ENCODE data around the gene SUSD2.
A peak's percentile ranks its signal among the peaks of the same experiment; 100 is the strongest.

Gene SUSD2

DNA sequence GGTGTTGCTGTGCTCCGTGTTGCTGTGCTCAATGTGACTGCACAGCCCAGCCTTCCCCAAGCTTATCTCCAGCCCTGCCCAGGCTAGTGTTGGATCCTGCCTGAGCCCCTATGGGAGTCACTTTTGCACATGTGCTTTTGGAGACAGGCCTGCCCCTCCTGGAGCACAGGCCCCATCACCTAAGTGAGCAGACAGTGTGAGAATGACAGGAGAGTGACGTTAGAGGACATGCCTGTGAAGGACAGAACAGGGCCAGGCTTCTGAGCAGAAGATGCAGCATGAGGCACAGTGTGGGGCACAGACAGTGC is 36.6 kb upstream of the SUSD2 start:
- POLR2A ChIA-PET = no interaction called here
- TF ChIP-seq, protein P1, sequence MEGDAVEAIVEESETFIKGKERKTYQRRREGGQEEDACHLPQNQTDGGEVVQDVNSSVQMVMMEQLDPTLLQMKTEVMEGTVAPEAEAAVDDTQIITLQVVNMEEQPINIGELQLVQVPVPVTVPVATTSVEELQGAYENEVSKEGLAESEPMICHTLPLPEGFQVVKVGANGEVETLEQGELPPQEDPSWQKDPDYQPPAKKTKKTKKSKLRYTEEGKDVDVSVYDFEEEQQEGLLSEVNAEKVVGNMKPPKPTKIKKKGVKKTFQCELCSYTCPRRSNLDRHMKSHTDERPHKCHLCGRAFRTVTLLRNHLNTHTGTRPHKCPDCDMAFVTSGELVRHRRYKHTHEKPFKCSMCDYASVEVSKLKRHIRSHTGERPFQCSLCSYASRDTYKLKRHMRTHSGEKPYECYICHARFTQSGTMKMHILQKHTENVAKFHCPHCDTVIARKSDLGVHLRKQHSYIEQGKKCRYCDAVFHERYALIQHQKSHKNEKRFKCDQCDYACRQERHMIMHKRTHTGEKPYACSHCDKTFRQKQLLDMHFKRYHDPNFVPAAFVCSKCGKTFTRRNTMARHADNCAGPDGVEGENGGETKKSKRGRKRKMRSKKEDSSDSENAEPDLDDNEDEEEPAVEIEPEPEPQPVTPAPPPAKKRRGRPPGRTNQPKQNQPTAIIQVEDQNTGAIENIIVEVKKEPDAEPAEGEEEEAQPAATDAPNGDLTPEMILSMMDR (IDR thresholded peaks at IDR 0.05; ENCODE audit: control extremely low read depth, extremely low read depth, low read depth, missing control alignments) = no peak
- DNase-seq (ENCODE audit: extremely low spot score) = no peak
- CTCF ChIA-PET = interaction anchor here (1.6 to 8.4 kb wide), 2 partner anchors 9 to 11 kb away, joined by 4 to 74 read pairs; no protein-coding TSS in a partner anchor

DNA sequence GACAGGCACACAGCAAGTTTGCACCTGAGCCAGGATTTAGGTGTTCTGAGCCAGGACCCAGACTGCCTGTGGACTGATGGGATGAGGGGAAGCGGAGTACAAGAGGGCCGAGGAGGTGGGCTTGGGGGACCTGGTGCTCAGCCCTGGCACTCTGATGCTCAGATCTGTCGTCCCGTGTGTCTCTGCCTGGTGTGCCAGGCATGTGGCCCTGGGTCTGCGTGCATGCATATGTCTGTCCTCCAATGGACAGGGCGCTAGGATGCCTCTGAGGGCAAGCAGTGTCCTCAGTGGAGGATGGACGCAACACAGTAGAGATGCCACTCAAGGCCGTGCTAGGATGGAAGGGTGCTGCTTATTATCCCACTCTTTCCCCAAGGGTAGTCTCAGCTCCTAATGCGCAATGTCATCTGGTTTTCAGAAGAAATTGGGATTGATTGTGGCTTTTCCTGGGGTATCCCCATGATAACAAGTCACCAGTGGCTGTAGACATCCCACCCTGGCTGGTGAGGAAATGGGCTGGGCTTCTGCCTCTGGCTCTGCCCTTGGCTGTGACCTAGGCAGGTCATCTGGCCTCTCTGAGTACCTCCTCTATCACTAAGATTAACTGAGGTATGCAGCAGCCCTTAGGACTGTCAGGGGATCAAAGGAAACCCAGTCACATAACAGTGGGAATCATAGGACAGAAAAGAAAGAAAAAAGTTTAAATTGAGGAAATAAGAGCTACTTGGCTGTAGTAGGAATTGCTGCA is 35.7 kb upstream of the SUSD2 start:
- DNase-seq (ENCODE audit: extremely low spot score) = no peak
- ChIA-PET CTCF (interaction anchor here (1.2 to 8.4 kb wide), 3 partner anchors 10 to 85 kb away, joined by 3 to 74 read pairs (median 4); no protein-coding TSS in a partner anchor), POLR2A (no interaction called here)
- TF ChIP-seq, protein P1 (IDR thresholded peaks at IDR 0.05; ENCODE audit: control extremely low read depth, extremely low read depth, low read depth, missing control alignments) = no peak

DNA sequence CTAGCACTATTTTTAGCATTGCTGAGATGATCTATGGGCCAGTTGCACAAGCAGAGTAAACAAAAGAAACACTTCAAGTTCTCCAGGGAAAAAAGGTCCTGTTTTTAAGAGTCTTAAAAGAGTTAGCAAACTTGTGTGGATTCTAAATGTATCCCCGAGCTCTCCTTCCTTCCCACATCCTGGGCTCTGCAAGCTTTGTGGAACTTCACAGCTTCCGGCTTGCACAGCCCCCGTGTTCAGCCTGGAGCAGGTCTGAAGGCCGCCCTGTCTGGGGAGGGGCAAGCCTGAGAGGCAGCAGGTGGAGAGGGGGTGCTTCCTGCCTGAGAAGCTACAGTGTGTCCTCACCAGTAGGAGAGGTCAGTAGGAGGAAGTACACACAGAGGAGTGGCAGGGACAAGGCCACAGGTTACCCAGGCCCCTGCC is 35.1 kb upstream of the SUSD2 start:
- CTCF ChIA-PET = interaction anchor here (1.2 to 8.4 kb wide), 3 partner anchors 10 to 85 kb away, joined by 3 to 74 read pairs (median 4); no protein-coding TSS in a partner anchor
- POLR2A ChIA-PET = no interaction called here
- DNase-seq (ENCODE audit: extremely low spot score) = peak; percentile 83
- TF ChIP-seq, protein P1 (IDR thresholded peaks at IDR 0.05; ENCODE audit: control extremely low read depth, extremely low read depth, low read depth, missing control alignments) = no peak

DNA sequence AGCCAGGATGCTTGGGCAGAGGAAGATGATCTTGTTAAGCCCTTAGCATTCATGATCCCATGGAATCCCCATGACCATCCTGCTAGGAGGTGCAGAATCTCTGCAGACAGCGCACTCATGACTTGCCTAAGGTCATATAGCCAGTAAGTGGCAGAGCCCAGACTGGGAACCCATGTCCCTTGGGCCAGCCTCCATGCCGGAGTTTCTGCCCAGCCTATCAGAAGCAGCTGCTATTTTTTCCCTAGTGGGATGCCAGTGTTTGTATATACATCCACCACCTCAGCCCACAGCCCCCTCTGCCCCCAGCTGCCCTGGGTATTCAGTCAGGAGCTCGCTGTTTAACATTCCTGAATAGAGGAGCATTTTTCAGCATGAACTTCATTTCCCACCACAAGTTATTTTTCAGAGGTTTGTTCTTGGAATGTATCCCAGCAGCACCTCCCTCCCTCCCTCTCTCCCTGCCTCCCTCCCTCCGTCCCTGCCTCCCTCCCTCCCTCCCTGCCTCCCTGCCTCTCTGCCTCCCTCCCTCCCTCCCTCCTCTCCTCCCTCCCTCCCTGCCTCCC is 34.4 kb upstream of the SUSD2 start:
- CTCF ChIA-PET = interaction anchor here (8.4 kb wide), 1 partner anchor 9 kb away, joined by 74 read pairs; no protein-coding TSS in a partner anchor

DNA sequence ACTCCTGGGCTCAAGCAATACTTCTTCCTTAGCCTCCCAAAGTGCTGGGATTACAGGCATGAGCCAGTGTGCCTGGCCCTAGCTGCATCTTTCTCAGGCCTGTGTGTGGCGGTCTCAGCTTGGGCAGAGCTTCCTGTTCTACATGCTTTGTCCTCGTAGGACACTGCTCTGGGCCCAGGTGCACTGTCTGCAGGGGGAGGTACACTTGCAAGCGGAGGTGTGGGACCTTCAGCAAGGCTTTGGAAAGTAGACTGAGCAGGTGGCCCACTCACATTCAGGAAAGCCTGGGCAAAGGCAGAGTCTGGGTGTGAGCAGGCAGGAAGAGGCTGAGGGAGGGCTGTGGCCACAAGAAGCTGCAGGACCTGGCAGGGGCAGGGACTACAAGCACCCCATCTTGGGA is 33.6 kb upstream of the SUSD2 start:
- POLR2A ChIA-PET = no interaction called here
- TF ChIP-seq, protein P1 (IDR thresholded peaks at IDR 0.05; ENCODE audit: control extremely low read depth, extremely low read depth, low read depth, missing control alignments) = no peak
- CTCF ChIA-PET = interaction anchor here (1.0 to 8.4 kb wide), 2 partner anchors 8 to 27 kb away, joined by 3 to 74 read pairs; no protein-coding TSS in a partner anchor
- no peak for DNase-seq (ENCODE audit: extremely low spot score)

More for the DNA sequence above, 34.4 kb upstream of the SUSD2 start:
- DNase-seq (ENCODE audit: extremely low spot score) = no peak
- TF ChIP-seq, protein P1 (IDR thresholded peaks at IDR 0.05; ENCODE audit: control extremely low read depth, extremely low read depth, low read depth, missing control alignments) = no peak
- POLR2A ChIA-PET = no interaction called here

DNA sequence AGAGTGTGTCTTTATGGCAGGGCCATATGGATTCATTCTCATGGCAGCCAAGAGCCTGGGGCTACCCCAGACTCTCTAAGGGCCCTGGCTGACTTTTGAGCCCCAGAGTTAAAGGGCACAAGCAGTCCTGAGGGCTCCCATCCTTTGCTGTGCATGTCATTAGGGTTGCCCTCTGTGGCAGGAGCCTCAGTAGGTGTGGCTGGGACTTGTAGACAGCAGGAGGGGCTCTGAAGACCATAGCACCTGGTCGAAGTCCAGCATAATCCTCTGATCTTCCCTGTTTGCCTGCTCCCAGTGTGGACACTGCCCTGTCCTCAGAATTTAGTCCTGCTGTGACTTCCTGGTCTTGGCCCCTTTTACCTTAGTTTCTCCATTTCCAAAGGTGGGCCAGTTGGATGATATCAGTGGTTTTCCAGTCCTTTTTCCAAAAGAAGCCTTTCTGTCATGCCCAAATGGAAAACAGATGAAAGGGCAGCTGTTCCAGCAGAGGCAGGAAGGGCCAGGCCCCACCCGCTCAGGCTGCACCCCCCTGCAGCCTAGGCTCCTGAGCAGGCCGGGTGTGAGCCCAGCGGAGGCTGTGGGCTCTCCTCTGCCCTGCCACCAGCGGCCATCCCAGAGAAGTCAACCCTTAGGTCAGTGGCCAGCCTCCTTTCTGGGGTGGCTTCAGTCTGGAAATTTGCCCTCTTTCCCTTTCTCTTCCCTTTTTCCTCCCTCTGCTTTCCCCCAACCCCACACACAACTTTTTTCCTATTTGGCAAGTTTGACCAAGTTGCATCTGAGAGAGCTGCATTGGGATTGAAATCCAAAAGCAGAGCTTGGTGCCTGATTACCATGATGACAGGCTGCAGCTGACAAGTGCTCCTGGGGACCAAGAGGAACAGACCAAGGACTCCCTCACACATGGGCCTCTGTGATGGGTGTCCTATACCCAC is 32.8 kb upstream of the SUSD2 start:
- ChIA-PET CTCF (interaction anchor here (1.0 to 8.4 kb wide), 3 partner anchors 7 to 27 kb away, joined by 3 to 74 read pairs (median 4); no protein-coding TSS in a partner anchor), POLR2A (no interaction called here)
- no peak for DNase-seq (ENCODE audit: extremely low spot score)
- TF ChIP-seq, protein P1 (IDR thresholded peaks at IDR 0.05; ENCODE audit: control extremely low read depth, extremely low read depth, low read depth, missing control alignments) = no peak
